Esophagus (tissue), 2 donors: ENCODE measurements around the gene MAVS. TPM values are rescaled to one million over a fixed set of nuclear protein-coding genes. Genes with fewer than 3 reads are reported as not detected.

ENCODE experiments used
- H3K27ac ChIP-seq, 2 donors: one replicate each; pipeline ENCODE4 v1.5.1; 2013; ENCODE audit warnings: low read depth in 2 of 2, mild to moderate bottlenecking in 2 of 2, inconsistent platforms in 1 of 2, low read length in 1 of 2, moderate library complexity in 1 of 2
- H3K27me3 ChIP-seq, 2 donors: one replicate each; pipeline ENCODE4 v1.6.1; 2013; ENCODE audit warnings: low read length in 2 of 2, control low read depth in 1 of 2, mild to moderate bottlenecking in 1 of 2; ENCODE audit not compliant: insufficient read depth in 2 of 2, control insufficient read depth in 1 of 2
- H3K36me3 ChIP-seq, 2 donors: one replicate each; pipeline ENCODE4 v1.6.1; 2013; ENCODE audit warnings: low read length in 1 of 2; ENCODE audit not compliant: control insufficient read depth in 2 of 2, insufficient read depth in 2 of 2
- H3K4me1 ChIP-seq, 2 donors: one replicate each; pipeline ENCODE4 v1.6.1; 2013; ENCODE audit warnings: low read length in 1 of 2; ENCODE audit not compliant: control insufficient read depth in 2 of 2, insufficient read depth in 2 of 2
- H3K4me3 ChIP-seq, 2 donors: one replicate each; pipeline ENCODE4 v1.5.1; 2013; ENCODE audit warnings: low read length in 2 of 2, mild to moderate bottlenecking in 2 of 2, low read depth in 1 of 2, moderate library complexity in 1 of 2
- H3K9me3 ChIP-seq, 2 donors: one replicate each; pipeline ENCODE4 v1.6.1; 2013; ENCODE audit warnings: mild to moderate bottlenecking in 2 of 2, low read depth in 1 of 2, low read length in 1 of 2, moderate library complexity in 1 of 2; ENCODE audit not compliant: control insufficient read depth in 2 of 2, insufficient read depth in 1 of 2
- WGBS, 2 donors: extraction: QIAGEN DNeasy Blood & Tissue Kit; methylation state at CpG; one replicate each; pipeline ENCODE4 v1.1.7; 2013; 5-methylcytosine and 5-hydroxymethylcytosine counted together
- polyA plus RNA-seq, 2 donors: library from polyadenylated mRNA; stranded (reverse); fragments of 200-250 nt; gene quantifications; one replicate each; pipeline ENCODE4 v1.2.3, GENCODE V29; 2013
- donor health status: healthy with polysubstance abuse.
- donor health status: Bipolar disorder and iron deficiency.

Gene MAVS
- 10 to 100 TPM in 1 of 2 donors, 1 to 10 TPM in 1; 9.2 to 20.5 TPM for polyA plus RNA-seq

GRCh38 chr20:3846740-3847428 lies at the start of gene MAVS:
TSS of gene MAVS (plus strand) at chr20:3846834. CDS start at chr20:3854625, 7,791 bp downstream.
- WGBS, 2 donors: 0 to 1% methylated on average over 68 to 72 of the region's 72 CpGs
- no peaks in the 10 kb centered on the region for H3K27me3 ChIP-seq
- H3K4me3 ChIP-seq: peak within 1 kb of the TSS; percentile 76 to 96
- H3K9me3 ChIP-seq: no peaks in the 10 kb centered on the region
- peaks cover 5 to 16% of the 10 kb centered on the region in 2 donors for H3K4me1 ChIP-seq
- H3K27ac ChIP-seq: peak within 1 kb of the TSS; percentile 88 to 91
- H3K36me3 ChIP-seq: peaks cover 0 to 4% of the 10 kb centered on the region in 2 donors

- Histone ChIP-seq H3K4me3 (peak overlapping the region; percentile 62 to 63), H3K36me3 (peaks cover 2 to 16% of the 10 kb centered on the region in 2 donors), H3K27me3 (no peaks in the 10 kb centered on the region), H3K9me3 (no peaks in the 10 kb centered on the region), H3K27ac (peak overlapping the region; percentile 45 to 58), H3K4me1 (peaks cover 0 to 23% of the 10 kb centered on the region in 2 donors)
- WGBS, 2 donors: 57 to 70% methylated on average over 5 of the region's 5 CpGs
Observed at GRCh38 chr20:3797226-3797545, 49.4 kb upstream of the MAVS start.

DNA sequence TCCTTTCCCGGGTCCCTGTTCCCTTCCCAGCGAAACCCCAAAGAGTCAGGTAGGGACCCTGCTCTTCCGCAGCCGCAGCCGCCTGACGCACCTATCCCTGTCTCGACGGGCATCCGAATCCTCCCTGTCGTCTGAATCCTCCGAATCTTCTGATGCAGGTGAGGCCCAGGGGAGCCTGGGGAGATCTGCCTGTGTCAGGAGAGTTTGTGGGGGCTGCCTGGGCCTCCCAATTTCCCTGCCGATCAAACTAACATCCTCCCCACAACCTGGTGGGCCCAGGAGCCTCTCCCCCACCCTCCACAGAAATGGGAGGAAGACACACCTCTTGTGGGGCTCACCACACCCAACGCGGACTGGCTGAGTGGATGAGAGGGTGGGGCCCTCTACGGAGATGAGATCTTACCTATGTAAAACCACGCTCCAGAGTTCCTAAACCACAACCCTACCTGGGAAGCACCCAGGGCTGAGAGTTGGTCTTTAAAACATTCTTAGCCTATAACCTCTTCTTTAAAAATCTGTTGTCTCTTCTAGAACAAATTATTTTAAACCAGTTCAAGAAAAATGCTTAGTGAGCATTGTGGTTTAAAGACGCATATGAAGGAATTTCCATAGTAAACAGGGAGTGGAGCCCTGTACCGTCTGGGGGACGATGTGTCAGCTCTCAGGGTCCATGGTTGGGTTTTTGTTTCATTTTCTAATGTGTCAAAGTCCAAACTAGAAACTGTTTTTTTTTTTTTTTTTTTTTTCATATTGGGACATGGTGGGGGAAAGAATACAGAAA lies 48.9 kb upstream of the MAVS start:
- Histone ChIP-seq H3K4me1 (peaks cover 0 to 23% of the 10 kb centered on the region in 2 donors), H3K9me3 (no peaks in the 10 kb centered on the region), H3K27me3 (no peaks in the 10 kb centered on the region), H3K4me3 (peak overlapping the region; percentile 62 to 63), H3K36me3 (peaks cover 6 to 19% of the 10 kb centered on the region in 2 donors), H3K27ac (peak overlapping the region; percentile 45 to 58)
- WGBS, 2 donors: 46 to 54% methylated on average over 19 of the region's 19 CpGs

DNA sequence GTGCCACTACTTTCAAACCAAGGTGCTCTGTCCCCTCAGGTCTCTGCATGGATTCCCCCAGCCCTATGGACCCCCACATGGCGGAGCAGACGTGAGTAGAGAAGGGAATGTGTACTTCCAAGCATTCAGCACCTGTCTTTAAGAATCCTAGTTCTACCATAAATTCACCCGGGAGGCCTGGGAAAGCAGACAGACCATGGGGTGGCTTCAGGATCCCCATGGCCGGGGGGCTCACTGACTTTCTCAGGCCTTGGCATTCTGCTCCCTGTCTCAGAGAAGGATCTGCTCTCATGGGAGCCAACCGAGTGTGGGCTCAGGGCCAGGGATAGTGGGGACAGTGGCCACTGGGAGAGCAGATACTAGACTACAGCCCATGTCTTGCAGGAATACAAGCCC lies 48.3 kb upstream of the MAVS start:
- peaks cover 6 to 24% of the 10 kb centered on the region in 2 donors for H3K36me3 ChIP-seq
- H3K9me3 ChIP-seq: peaks cover 0 to 1% of the 10 kb centered on the region in 2 donors
- WGBS, 2 donors: 70 to 81% methylated on average over 5 of the region's 5 CpGs
- H3K4me1 ChIP-seq: peaks cover 0 to 23% of the 10 kb centered on the region in 2 donors
- no peaks in the 10 kb centered on the region for H3K27me3 ChIP-seq
- H3K4me3 ChIP-seq: no peak overlapping the region
- H3K27ac ChIP-seq: peak overlapping the region in 1 of 2 donors; percentile 9

- no peak overlapping the region for H3K4me3 ChIP-seq
- peak overlapping the region in 1 of 2 donors; percentile 33 for H3K27ac ChIP-seq
- WGBS, 2 donors: 88 to 90% methylated on average over 3 of the region's 3 CpGs
- H3K9me3 ChIP-seq: peaks cover 0 to 1% of the 10 kb centered on the region in 2 donors
- H3K27me3 ChIP-seq: no peaks in the 10 kb centered on the region
- H3K4me1 ChIP-seq: peaks cover 0 to 23% of the 10 kb centered on the region in 2 donors
- H3K36me3 ChIP-seq: peaks cover 6 to 29% of the 10 kb centered on the region in 2 donors
Observed at GRCh38 chr20:3798908-3799248, 47.8 kb upstream of the MAVS start.

DNA sequence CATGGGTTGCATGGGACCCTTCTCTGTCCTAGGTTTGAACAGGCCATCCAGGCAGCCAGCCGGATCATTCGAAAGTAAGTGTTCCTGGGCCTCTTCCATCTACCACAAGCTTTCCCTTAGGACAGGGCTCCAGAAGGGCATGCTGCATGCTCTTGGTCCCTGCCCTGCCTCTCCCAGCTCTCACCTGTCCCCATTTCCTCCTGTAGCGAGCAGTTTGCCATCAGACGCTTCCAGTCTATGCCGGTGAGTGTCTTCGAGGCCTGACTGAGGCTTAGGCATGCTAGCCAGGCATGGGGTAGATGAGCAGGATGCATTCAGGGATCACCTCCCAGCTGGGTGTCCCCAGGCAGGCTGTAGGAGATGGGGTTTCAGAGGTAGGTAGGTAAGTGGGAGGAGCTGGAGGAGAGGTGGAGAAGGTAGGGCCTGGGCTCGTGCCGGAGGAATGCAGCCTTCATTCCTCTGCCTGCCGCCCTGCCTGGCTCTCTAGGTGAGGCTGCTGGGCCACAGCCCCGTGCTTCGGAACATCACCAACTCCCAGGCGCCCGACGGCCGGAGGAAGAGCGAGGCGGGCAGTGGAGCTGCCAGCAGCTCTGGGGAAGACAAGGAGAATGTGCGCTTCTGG lies 46.3 kb upstream of the MAVS start:
- Histone ChIP-seq H3K4me3 (no peak overlapping the region), H3K9me3 (peaks cover 0 to 1% of the 10 kb centered on the region in 2 donors), H3K27ac (peak overlapping the region; percentile 3 to 22), H3K27me3 (no peaks in the 10 kb centered on the region), H3K36me3 (peaks cover 6 to 33% of the 10 kb centered on the region in 2 donors), H3K4me1 (peaks cover 0 to 26% of the 10 kb centered on the region in 2 donors)
- 84 to 87% methylated on average over 18 of the region's 18 CpGs for WGBS, 2 donors

DNA sequence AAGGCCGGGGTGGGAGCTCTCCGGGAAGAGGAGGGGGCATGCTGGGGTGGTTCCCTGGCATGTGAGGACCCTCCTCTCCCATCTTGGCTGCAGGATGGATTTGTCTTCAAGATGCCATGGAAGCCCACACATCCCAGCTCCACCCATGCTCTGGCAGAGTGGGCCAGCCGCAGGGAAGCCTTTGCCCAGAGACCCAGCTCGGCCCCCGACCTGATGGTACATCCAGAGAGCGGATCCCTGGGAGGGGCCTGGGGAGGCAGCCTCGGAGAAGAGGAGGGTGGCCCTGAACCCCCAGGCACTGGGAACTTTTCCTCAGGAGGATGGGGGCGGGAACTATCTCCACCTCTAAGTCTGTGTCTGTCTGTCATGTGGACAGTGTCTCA lies 45.8 kb upstream of the MAVS start:
- H3K27ac ChIP-seq: peak overlapping the region; percentile 19 to 22
- peaks cover 3 to 24% of the 10 kb centered on the region in 2 donors for H3K4me1 ChIP-seq
- peaks cover 0 to 1% of the 10 kb centered on the region in 2 donors for H3K9me3 ChIP-seq
- no peak overlapping the region for H3K4me3 ChIP-seq
- H3K27me3 ChIP-seq: no peaks in the 10 kb centered on the region
- 90 to 95% methylated on average over 8 of the region's 8 CpGs for WGBS, 2 donors
- peaks cover 6 to 33% of the 10 kb centered on the region in 2 donors for H3K36me3 ChIP-seq

GRCh38 chr20:3801299-3801698 lies 45.3 kb upstream of the MAVS start:
- 93 to 95% methylated on average over 4 of the region's 4 CpGs for WGBS, 2 donors
- Histone ChIP-seq H3K27me3 (no peaks in the 10 kb centered on the region), H3K4me3 (no peak overlapping the region), H3K9me3 (peaks cover 0 to 1% of the 10 kb centered on the region in 2 donors), H3K4me1 (peaks cover 6 to 24% of the 10 kb centered on the region in 2 donors), H3K36me3 (peaks cover 6 to 33% of the 10 kb centered on the region in 2 donors), H3K27ac (peak overlapping the region in 1 of 2 donors; percentile 19)

DNA sequence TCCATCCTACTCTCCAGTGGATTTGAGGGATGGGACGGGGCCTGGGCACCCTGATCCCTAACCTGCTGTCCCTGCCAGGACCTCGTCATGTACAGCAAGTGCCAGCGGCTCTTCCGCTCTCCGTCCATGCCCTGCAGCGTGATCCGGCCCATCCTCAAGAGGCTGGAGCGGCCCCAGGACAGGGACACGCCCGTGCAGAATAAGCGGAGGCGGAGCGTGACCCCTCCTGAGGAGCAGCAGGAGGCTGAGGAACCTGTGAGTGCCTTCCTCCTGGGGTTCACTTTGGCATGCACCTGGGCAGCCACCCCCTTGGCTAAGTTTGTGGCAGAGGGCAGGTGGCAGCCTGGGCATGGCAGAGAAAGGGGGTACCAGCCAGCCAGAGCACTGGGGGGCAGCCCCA lies 44.8 kb upstream of the MAVS start:
- Histone ChIP-seq H3K27me3 (no peaks in the 10 kb centered on the region), H3K9me3 (peaks cover 0 to 1% of the 10 kb centered on the region in 2 donors), H3K4me3 (no peak overlapping the region), H3K4me1 (peaks cover 6 to 20% of the 10 kb centered on the region in 2 donors), H3K27ac (no peak overlapping the region), H3K36me3 (peaks cover 6 to 33% of the 10 kb centered on the region in 2 donors)
- WGBS, 2 donors: 81% methylated on average over 13 of the region's 13 CpGs
